ENCODE data around the gene FHL1.
A peak's percentile ranks its signal among the peaks of the same experiment; 100 is the strongest.
"Not testable (repeated sequence)": the region's sequence is repeated elsewhere in the genome, so short reads cannot be mapped to it uniquely, and the experiment has no call there.

FHL1 gene

DNA sequence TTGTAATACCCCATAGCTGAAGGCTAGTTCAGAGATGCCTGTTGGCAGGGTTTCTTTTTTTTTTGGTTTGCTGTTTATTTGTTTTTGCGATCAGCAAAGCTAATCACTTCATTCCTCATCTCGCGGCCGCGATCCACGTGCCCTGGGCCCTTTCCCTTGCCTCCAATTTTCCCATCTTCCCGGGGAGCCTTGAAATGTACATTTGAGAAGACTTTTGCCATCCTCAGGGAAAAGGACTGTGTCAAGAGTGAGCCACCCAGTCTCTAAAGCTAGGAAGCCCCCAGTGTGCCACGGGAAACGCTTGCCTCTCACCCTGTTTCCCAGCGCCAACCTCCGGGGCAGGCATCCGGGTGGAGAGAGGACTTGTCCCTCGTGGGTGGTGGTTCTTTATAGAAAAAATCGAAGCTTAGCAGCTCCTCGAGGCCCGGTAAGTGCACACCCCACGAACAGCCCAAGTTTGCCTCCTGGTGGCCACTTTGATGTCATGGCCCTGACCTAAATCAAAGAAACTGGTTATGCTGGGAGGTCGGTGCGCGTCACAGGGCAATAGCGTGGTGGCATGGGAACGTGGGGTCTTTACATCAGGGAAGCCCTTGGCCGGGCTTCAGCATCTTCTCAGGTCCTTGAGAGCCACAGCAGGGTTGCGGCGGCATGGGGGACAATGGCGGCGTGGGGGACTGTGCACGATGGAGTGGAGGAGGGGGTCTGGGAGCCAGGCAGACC, 61.8 kb downstream of the FHL1 start:
- DNase-seq (ENCODE audit: low read depth), result peak; percentile 7

DNA sequence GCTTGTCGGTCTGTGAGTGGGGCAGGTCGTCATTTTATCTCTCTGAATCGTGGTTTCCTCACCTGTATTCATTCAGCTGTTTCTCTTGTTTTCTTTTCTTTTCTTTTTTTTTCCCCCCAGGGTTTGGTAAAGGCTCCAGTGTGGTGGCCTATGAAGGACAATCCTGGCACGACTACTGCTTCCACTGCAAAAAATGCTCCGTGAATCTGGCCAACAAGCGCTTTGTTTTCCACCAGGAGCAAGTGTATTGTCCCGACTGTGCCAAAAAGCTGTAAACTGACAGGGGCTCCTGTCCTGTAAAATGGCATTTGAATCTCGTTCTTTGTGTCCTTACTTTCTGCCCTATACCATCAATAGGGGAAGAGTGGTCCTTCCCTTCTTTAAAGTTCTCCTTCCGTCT, 62.4 kb downstream of the FHL1 start:
- no peak for DNase-seq (ENCODE audit: low read depth)

DNA sequence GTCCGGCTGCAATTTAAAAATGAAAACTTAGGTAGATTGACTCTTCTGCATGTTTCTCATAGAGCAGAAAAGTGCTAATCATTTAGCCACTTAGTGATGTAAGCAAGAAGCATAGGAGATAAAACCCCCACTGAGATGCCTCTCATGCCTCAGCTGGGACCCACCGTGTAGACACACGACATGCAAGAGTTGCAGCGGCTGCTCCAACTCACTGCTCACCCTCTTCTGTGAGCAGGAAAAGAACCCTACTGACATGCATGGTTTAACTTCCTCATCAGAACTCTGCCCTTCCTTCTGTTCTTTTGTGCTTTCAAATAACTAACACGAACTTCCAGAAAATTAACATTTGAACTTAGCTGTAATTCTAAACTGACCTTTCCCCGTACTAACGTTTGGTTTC, 62.9 kb downstream of the FHL1 start:
- no peak for DNase-seq (ENCODE audit: low read depth)

DNA sequence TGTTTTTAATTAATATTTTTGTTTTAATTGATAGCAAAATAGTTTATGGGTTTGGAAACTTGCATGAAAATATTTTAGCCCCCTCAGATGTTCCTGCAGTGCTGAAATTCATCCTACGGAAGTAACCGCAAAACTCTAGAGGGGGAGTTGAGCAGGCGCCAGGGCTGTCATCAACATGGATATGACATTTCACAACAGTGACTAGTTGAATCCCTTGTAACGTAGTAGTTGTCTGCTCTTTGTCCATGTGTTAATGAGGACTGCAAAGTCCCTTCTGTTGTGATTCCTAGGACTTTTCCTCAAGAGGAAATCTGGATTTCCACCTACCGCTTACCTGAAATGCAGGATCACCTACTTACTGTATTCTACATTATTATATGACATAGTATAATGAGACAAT, 63.5 kb downstream of the FHL1 start:
- no peak for DNase-seq (ENCODE audit: low read depth)

DNA sequence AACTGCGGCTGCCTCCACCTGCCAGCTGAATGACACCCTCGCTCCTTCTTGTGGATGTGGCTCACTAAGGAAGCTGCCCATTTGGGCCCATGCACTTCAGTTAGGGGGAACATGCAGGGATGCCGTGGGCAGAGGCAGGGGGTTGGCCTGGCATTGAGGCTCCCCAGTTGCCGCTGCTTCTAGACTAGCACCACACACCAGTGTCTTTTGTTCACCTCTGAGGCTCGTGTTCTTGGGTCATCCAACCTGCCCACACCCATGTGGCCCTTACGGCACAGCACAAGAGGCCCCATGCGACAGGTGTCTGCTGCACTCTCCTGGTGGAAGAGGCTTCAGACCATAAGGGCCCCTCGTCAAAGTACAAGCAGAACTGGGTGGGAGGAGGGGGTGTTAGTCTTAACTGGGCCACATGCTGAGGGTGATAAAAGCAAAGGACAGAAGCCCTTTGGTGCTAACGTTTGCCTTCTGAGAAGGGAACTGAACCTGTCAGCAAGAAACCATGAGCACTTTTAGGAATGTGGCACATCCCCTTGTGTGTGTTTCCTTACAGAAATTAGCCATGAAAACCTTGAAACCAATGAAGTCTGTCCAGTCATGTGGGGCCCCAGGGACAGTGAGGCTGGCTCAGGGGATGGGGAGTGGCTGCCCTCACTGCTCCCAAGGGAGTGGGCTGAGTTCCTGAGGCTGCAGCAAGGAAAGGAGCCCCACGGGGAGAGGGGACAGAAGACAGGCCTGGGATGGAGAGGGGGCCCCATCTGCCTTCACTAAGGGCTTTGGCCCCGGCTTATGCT, 64.6 kb downstream of the FHL1 start:
- DNase-seq (ENCODE audit: low read depth), result no peak

DNA sequence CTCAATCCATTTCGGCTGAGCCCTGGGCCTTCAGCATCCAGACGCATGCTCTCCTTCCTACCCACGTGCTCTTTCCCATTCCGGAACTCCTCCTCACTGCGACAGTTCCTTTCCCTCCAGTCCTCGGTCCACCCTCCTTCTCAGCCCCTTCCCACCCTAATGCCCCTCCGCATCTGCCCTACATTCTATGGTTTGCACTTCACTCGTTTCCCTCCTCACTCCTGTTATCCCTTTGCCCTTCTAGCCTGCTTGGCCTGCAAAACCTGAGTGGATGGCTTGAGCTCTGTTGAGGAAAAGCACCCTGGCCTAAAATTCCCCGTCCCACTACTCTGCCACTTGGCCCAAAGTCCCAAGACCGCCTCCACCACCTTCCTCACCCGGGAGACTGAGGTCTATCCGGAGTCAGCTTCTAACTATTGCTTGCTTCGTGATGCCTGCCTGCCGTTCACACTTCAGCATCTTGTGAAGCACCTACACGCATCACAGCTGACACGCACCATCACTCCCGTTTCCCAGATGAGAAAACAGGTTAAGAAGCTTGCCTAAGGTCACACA, 65.3 kb downstream of the FHL1 start:
- no peak for DNase-seq (ENCODE audit: low read depth)

DNA sequence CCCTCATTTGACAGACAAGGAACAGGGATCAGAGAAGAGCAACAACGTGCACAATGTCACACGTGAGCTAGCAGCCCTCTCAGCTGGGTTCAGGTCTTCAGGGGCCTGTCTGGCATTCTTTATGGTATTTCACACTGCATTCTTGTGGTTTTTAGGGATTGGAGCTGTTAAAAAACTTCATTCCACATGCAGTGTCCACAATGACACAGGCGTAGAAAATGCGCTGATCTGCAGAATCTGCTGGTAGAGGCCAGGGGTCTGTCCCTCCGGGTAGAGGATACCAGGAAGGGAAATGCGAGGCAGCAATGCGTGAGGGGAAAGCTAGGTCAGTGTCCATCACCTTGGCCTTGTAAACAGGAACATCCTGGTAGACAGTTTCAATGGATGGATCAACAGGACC, 67.2 kb downstream of the FHL1 start:
- no peak for DNase-seq (ENCODE audit: low read depth)

DNA sequence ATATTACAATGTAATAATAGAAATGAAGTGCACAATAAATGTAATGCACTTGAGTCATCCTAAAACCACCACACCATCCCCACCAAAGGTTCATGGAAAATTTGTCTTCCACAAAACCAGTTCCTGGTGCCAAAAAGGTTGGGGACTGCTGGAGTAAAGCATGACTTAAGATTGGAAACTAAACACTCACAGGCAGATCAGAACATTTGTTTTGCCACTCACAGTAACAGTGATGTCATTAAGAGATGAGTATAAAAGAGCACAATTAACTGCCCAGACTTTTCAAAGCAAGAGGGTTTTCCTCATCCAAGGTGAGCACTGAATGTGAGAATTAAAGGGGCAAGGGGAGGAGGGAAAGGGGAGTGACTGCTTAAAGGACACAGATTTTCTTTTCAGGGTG, 68.2 kb downstream of the FHL1 start:
- no peak for DNase-seq (ENCODE audit: low read depth)

DNA sequence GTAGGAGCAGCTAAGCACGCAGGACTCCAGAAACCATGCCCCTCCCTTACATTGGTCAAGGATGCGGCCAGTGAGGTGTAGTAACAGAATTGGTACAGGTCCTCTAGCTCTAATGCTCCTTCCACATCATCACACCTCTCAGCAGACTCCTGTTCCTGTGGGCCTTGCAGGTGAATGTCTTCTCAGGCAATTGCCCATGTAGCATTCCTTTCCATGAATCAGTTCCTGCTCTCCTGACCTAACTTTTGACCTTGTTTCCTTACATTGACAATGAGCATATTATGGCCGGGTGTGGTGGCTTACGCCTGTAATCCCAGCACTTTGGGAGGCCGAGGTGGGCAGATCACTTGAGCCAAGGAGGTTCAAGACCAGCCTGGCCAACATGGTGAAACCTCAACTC, 72.6 kb downstream of the FHL1 start:
- DNase-seq (ENCODE audit: low read depth), result no peak

DNA sequence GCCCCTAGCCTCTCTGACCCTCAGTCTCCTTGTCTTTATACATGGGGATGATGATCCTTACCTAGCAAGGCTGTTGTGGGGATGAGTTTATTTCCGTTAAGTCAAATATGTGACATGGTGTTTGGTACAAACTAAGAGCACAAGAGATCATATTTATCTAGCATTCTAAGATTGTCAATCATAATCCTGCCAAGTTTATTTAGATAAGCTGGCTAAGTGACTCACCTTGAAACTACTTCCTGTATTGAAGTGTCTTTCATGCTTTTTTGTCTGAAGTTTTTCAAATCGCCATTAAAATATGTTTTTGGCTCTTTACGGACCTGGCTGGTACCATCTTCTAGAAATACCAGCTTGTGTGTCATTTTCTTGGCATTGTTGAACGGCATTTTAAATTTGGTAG, 73.2 kb downstream of the FHL1 start:
- DNase-seq (ENCODE audit: low read depth), result no peak

DNA sequence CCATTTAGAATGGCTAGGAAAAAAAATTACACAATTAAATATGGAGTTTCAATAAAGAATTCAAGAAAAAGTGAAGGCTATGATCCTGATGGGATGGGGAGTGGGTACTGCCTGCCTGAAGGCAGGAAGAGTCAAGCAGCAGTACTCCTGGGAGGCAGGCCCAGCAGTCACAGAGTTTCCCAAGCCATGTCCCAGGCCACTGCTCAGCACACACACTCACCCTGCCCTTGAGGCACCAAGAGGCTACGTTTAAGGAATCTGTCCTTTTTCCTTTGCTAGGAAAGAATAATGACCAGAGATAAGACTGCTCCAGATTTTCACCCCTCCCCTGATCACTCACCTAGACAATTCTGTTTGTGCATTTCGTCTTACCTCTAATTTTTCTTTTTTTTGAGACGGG, 73.6 kb downstream of the FHL1 start:
- no peak for DNase-seq (ENCODE audit: low read depth)

DNA sequence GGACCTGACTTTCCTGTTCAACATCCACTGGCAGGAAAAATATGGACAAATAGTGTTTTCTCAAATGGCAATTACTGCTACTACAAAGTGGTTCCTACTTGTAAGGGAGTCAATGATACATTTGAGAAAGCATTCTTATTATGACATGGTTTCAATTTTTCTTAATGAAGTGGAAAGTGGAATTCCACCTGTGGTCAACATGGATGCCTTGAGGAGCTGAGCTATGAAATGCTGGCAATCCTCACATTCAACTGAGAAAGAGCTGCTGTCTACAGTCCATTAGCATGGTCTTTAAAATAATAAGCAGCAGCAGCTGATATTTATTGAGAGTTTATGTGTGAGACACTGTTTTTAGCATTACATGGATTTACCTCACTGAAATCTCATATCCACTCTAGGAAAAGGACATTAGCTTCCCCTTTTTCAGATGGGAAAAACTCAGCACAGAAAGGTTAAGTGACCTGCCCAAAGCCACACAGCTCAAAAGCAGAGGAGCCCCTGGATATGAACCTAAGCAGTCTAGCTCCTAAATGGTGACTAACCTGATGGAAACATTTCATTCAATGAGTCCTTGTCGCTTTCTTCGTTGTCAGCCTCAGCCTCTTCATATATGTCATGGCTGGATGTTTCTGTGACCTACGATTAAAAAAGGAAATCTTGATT, 74.6 kb downstream of the FHL1 start:
- no peak for DNase-seq (ENCODE audit: low read depth)

DNA sequence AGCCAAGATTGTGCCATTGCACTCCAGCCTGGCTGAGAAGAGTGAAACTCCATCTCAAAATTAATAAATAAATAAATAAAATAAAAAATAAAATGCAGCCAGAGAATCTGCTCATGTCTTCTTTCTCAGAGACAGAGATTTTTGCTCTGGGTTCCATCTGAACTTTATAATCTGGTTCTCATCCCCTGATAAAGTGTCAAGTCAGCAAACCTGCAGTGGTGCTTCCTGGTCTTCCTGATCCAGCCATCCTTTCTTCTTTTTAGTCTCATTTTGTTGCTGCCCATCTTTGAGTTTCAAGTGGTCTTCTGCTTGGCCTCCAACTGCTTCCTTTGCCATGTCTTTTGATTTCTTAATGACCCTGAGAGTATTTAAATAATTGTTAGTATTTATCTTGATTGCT, 79.7 kb downstream of the FHL1 start:
- no peak for DNase-seq (ENCODE audit: low read depth)

DNA sequence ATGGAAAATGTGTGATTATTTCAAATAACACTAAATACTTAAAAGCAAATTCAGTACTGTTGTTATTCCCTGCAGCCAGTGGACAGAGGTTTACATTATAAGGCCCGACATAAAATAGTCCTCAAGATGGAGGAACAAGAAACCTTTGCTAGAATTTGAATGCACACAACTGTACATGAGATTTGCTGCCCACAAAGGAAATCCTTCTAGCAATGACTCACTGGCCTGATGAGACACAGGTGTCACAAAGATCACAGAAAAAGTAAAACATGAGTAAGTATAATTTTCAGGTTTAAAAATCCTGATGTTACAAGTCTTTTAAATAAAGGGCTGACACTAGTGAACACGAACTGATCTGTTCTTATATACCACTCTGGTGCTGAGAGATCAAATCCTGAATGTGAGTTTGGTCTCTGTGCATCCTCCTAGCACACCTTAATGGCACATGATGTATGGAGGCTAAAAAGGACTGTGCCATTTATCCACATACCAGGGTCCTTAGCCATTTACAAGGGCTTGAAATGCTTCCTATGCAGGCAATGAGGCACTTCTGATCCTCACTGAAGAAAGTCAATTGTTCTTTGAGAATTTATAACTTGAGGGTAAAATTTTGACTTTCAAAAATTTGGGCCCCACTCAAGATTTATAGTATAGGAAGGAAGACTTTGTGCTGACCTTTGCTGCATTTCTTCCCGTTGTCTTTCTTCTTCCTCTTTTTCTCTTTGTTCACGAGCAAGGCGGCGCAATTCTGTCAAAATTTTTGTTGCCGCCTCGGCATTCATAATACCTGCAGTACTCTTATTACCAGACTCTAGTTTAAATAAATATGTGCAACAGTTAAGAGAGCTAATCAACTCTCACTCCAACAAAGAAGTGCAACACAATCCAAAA, 80.9 kb downstream of the FHL1 start:
- no peak for DNase-seq (ENCODE audit: low read depth)

DNA sequence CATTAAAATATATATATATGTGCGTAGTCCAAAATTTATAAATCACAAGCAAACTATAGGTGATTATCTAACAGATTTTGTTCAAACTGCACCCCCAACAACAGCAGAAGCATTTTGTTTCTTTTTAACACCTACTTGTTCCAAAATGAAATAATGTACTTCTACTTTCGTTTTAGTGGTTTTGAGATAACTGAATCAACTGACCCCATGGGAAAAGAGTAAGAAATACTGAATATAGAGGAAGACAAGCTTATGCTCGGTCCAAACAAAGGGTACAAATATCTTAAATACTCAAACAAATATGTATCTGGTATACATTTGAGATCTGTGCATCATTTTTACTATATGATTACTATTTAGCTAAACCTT, 81.5 kb downstream of the FHL1 start:
- DNase-seq (ENCODE audit: low read depth), result no peak

DNA sequence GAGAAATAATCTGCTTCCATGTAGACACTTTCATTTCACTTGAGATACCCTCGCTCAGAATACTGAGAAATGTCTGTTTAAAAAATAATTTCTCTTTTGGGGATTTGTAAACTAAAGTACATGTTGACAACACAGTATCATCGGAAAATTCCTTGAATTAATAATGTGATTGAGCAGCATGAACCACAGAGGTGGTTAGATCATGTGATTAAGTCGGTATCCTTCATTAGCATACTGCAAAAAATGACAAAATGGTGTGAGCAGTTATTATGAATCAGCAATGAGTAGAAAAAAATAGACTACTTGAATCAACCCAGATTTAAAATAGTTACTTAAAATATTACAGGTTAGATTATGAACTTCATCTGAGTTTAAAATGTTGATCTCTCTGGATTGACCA, 89.7 kb downstream of the FHL1 start:
- no peak for DNase-seq (ENCODE audit: low read depth)

DNA sequence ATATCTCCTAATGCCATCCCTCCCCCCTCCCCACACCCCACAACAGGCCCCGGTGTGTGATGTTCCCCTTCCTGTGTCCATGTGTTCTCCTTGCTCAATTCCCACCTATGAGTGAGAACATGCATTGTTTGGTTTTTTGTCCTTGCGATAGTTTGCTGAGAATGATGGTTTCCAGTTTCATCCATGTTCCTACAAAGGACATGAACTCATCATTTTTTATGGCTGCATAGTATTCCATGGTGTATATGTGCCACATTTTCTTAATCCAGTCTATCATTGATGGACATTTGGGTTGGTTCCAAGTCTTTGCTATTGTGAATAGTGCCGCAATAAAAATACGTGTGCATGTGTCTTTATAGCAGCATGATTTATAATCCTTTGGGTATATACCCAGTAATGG, 90.5 kb downstream of the FHL1 start:
- not testable (repeated sequence) for DNase-seq (ENCODE audit: low read depth)

DNA sequence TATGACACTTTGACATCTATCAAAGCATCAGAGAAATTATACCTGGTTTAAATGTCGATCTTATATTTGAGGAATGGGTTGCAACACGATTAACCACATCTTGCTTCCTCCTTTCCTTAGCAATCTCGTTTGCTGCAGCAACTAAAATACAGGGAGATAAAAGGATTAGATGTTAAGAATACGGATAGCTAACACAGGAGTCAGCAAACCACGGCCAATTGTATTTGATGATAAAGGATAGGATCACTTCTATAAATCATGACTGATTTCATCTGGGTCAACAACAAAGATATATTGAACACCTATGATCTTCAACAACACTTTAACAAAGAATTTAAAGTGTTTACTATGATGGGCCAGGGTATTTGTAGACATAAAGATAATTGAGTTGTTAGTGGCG, 98.9 kb downstream of the FHL1 start:
- DNase-seq (ENCODE audit: low read depth), result no peak

DNA sequence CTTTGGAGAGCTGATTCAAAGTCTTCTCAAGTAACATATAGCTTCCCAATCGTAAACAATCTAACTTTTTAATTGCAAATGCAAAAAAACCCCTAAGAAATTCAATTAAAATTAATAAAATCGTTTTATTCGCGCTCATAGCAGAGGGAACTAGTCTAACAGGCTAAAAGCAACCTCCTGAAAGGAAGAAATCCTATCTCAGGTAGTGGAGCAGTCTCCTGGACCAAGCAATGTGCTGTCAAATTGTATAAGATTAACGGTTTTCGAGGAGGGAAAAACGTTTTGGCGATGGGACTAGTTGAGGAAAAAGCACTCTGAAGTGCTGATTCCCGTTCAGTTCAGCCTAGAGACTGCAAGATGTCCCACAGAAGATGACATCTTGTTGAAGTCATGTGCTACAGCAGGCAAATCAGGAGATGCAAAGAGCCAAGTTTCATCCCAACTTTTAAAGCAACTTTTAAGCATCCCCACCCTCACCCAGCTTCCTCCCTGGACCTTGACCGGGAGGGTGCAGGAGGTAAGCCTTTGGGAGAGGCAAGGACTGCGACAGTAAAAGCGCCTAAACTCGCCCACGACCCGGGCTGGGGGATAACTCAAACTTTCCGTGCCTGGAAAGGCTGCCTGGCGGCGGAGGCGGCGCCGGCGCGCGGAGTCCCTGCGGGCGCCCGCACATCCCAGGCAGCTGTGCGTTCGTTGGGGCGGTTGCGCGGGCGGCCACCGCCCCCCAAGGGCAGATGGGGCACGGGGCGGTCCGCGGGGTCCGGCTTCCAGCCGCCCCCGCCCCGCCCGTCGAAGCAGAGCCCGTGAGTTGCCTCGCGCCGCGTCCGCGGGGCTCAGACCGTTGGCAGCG, 103.1 kb downstream of the FHL1 start:
- DNase-seq (ENCODE audit: low read depth), result no peak

DNA sequence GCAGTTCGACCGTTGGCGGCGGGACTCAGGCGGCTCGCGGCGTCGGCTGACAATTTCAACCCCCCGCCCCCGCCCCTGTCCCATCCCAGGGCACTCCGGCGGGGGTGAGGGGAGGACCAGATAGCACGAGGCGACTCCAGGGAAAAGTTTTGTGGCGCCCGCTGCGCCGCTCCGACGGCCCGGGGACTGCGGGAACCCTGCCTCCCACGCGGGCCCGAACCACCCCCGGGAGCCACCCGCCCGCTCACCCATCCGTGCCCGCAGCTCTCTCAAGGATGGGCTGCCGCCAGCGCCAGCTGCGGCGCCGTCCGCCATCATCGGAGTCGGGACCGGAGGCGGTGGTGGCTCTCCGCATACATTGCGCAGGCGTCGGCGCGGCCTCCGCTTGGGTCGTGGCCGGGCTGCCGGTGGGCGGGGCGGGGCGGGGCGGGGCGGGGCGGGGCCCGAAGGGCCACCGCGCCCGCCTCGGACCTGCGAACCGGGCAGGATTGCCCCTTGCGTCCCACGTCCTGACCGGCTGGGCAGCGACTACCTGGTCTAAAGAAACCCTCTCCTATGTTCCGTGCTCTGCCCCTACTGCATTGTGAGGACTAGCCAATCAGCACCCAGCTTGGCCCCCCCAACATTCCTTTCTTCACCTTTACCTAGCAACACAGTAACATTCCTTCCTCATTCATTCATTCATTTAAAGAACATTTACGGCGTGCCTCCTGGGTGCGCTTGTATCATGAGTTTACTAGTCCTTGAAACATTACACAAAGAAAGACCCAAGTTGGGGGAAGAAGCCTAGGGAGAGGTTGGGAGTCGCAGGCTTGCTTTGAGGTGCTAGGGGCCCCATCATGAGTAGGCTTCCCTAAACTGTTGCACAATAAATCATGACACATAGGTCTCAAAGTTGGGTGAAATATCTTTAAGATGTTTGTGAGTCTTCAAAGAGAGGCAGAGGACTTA, 104.0 kb downstream of the FHL1 start, which contains the start of gene MAP7D3:
TSS of gene MAP7D3 (minus strand) at position 360 of the 951 bp plus-strand sequence. CDS start at position 318, 42 bp downstream.
- DNase-seq (ENCODE audit: low read depth), result peak; percentile 56
